LNCaP clone FGC (cell line): Measurements from ENCODE around the gene KCNIP3.

Experiments
- DNase-seq: peaks from one replicate; pipeline ENCODE4 v3.0.0-alpha.2; 2011; ENCODE audit warnings: low read depth
- H3K4me3 ChIP-seq: 2 replicates; pipeline ENCODE4 v1.5.1; 2011; ENCODE audit warnings: mild to moderate bottlenecking, low read depth, low read length, control low read depth
- CTCF ChIP-seq: IDR thresholded peaks from 2 replicates; pipeline ENCODE4 v1.5.1; 2012; ENCODE audit warnings: mild to moderate bottlenecking; ENCODE audit not compliant: control insufficient read depth, insufficient read depth; ENCODE audit errors: extremely low read depth

KCNIP3 gene

GRCh38 chr2:95307878-95308277 lies 10.7 kb downstream of the KCNIP3 start:
- no peak for TF ChIP-seq CTCF
- no peak for DNase-seq
- H3K4me3 ChIP-seq, result no peak overlapping the region

GRCh38 chr2:95308426-95308990 lies 11.4 kb downstream of the KCNIP3 start:
- DNase-seq, result no peak
- TF ChIP-seq CTCF, result no peak
- H3K4me3 ChIP-seq, result no peak overlapping the region

GRCh38 chr2:95309599-95309998 lies 12.5 kb downstream of the KCNIP3 start:
- DNase-seq, result no peak
- TF ChIP-seq CTCF, result no peak
- no peak overlapping the region for H3K4me3 ChIP-seq

- H3K4me3 ChIP-seq, result no peak overlapping the region
- no peak for TF ChIP-seq CTCF
- no peak for DNase-seq
These were observed 13.1 kb downstream of the KCNIP3 start for GRCh38 chr2:95310216-95310615.

DNA sequence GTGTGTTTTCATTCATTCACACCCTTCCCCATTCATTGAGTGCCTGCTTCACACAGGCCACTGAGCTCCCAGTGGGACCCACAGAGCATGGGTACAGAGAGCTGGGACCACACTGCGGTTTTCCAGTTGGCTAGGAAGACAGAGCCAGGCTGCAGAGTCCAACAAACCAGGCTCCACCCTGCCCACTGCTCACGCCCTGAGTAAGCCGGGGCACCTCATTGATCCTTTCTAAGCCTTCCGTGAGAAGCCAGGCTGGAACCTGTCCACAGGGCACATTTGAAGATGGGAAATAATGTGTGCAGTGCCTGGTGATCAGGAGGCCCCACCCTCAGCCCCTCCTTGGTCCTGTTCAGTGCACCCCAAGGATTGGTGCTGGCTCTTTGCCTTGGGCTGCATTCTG lies 13.5 kb downstream of the KCNIP3 start:
- TF ChIP-seq CTCF, result no peak
- no peak for DNase-seq
- H3K4me3 ChIP-seq, result no peak overlapping the region

DNA sequence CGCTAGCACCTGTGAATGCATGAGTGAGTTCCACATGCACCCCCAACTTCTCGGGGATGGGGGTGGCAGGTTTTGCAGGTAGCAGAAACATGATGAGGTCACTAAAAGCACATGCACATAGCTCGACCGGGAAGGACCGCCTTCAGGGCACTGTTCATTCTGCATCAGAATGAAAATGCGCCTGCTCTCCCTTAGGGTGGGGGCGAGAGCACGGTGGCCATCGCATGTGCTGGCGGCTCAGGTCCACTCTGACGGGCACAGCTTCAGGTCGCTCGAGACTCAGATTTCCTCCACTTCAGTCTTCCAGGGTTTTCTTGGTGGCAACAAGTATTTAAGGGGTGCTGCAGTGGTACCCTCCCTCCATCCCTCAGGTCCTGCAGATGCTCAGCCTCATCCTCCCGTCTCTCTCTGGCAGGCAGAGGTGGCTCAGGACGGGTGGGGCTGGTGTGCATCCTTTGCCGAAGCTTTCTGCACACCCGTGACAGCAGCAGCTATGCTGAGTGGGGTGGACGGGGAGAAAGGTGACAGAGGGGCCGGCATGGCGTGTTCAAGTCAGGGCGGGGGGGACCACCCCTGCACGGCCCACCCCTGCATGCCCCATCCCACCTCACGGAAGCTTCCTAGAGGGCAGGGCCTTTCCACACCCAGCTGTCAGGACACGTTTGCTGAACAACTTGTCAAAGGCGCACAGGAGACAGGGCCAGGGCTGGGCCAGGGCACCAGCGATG lies 14.8 kb downstream of the KCNIP3 start:
- H3K4me3 ChIP-seq, result no peak overlapping the region
- DNase-seq, result no peak
- no peak for TF ChIP-seq CTCF
